Left forelimb (tissue), 1 donor: Measurements from ENCODE around the gene DNAH3.
"Not testable (repeated sequence)": the region's sequence is repeated elsewhere in the genome, so short reads cannot be mapped to it uniquely, and the experiment has no call there.

Experiments
- DNase-seq: peaks from one replicate; pipeline ENCODE4 v3.0.0-alpha.2; 2018; ENCODE audit warnings: low spot score

Gene DNAH3

GRCh38 chr16:21075252-21075651 lies 75.4 kb downstream of the DNAH3 start:
- DNase-seq = no peak

- DNase-seq = no peak
Observed at GRCh38 chr16:21072976-21073375, 77.7 kb downstream of the DNAH3 start.

- no peak for DNase-seq
Observed at GRCh38 chr16:21071741-21072140, 78.9 kb downstream of the DNAH3 start.

GRCh38 chr16:21070564-21070963 lies 80.1 kb downstream of the DNAH3 start:
- DNase-seq = no peak

GRCh38 chr16:21069986-21070385 lies 80.7 kb downstream of the DNAH3 start:
- no peak for DNase-seq

- DNase-seq = no peak
Observed at GRCh38 chr16:21064203-21064602, 86.4 kb downstream of the DNAH3 start.

GRCh38 chr16:21063314-21063713 lies 87.3 kb downstream of the DNAH3 start:
- DNase-seq = not testable (repeated sequence)

GRCh38 chr16:21060027-21060510 lies 90.6 kb downstream of the DNAH3 start:
- no peak for DNase-seq

GRCh38 chr16:21057875-21058274 lies 92.8 kb downstream of the DNAH3 start:
- DNase-seq = no peak

- no peak for DNase-seq
Observed at GRCh38 chr16:21056396-21056795, 94.2 kb downstream of the DNAH3 start.

GRCh38 chr16:21055738-21056137 lies 94.9 kb downstream of the DNAH3 start:
- not testable (repeated sequence) for DNase-seq

- no peak for DNase-seq
Observed at GRCh38 chr16:21053590-21053989, 97.1 kb downstream of the DNAH3 start.

- not testable (repeated sequence) for DNase-seq
Observed at GRCh38 chr16:21048091-21048912, 102.3 kb downstream of the DNAH3 start.

GRCh38 chr16:21038197-21038596 lies 112.4 kb downstream of the DNAH3 start:
- DNase-seq = no peak

- DNase-seq = no peak
Observed at GRCh38 chr16:21037736-21038135, 112.9 kb downstream of the DNAH3 start.

- DNase-seq = no peak
Observed at GRCh38 chr16:21037168-21037567, 113.5 kb downstream of the DNAH3 start.

GRCh38 chr16:21036471-21036870 lies 114.2 kb downstream of the DNAH3 start:
- DNase-seq = no peak

- DNase-seq = no peak
Observed at GRCh38 chr16:21033704-21034103, 116.9 kb downstream of the DNAH3 start.

GRCh38 chr16:21033264-21033663 lies 117.4 kb downstream of the DNAH3 start:
- DNase-seq = no peak

GRCh38 chr16:21028728-21029127 lies 121.9 kb downstream of the DNAH3 start:
- DNase-seq = no peak

- DNase-seq = no peak
Observed at GRCh38 chr16:21026846-21027245, 123.8 kb downstream of the DNAH3 start.

- no peak for DNase-seq
Observed at GRCh38 chr16:21023509-21024202, 127.0 kb downstream of the DNAH3 start.

GRCh38 chr16:21021316-21021715 lies 129.3 kb downstream of the DNAH3 start:
- no peak for DNase-seq
